T-helper 2 cell (primary cell): ENCODE data around the gene ANKRD35.
"Not testable (repeated sequence)": the region's sequence is repeated elsewhere in the genome, so short reads cannot be mapped to it uniquely, and the experiment has no call there.

Experiments used
- DNase-seq, 5 experiments: peaks; one replicate each; pipeline versions ENCODE4 v3.0.0 to v3.0.0-alpha.2; 2012 to 2022
- total RNA-seq, 2 donors: gene quantifications; one replicate each; lab custom pipeline; 2026; lab: John Stamatoyannopoulos, UW

ANKRD35 gene
- 0.20 to 0.62 reads per million in 2 donors for total RNA-seq

DNA sequence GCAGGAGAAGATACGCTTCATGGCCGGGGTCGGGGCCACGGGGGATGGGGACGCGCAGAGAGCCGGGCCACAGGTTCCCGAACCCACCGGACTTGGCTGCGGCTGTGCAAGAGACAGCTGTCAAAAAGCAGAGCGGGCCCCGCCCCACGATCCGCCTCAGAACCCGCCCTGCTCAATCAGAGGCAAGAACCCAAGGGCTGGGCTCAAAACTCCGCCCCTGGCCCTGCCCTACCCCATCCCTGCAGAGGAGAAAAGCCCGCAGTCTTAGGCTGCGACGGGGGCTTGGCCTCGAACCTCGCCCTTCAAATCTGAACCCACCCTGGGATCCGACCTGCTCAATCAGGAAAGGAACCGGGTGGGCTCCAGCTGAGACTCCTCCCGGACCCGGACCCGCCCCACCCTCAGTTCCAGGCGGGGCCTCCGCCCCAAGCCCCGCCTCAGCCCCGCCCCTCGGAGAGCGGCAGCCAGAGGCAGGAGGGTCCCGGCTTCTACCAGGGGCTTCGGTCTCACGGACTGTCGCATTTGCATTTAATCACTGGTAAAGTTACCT is at the start of gene ANKRD35:
Gene ANKRD35, minus strand, starts transcription at position 129 of the 550 bp plus-strand sequence. Its CDS starts 108 bp downstream, at position 21.
- DNase-seq = peak; percentile 72 to 86 (median 85)

DNA sequence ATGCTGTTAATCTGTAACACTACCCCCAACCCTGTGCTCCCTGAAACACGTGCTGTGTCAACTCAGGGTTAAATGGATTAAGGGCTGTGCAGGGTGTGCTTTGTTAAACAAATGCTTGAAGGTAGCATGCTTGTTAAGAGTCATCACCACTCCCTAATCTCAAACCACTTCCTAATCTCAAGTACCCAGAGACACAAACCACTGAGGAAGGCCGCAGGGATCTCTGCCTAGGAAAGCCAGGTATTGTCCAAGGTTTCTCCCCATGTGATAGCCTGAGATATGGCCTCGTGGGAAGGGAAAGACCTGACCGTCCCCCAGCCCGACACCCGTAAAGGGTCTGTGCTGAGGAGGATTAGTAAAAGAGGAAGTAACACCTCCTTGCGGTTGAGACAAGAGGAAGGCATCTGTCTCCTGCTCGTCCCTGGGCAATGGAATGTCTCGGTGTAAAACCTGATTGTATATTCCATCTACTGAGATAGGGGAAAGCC is 46.9 kb upstream of the ANKRD35 start:
- DNase-seq = peak in 2 of 5 experiments; percentile 58 to 62

- DNase-seq = peak in 1 of 5 experiments; percentile 33
These were observed 42.4 kb upstream of the ANKRD35 start for GRCh38 chr1:145927916-145928643.

- DNase-seq = peak; percentile 70 to 99 (median 90)
These were observed 41.6 kb upstream of the ANKRD35 start, which contains the start of gene RBM8A for GRCh38 chr1:145927063-145927886. RBM8A (minus strand) TSS chr1:145927484; CDS start chr1:145927426, 58 bp downstream.

DNA sequence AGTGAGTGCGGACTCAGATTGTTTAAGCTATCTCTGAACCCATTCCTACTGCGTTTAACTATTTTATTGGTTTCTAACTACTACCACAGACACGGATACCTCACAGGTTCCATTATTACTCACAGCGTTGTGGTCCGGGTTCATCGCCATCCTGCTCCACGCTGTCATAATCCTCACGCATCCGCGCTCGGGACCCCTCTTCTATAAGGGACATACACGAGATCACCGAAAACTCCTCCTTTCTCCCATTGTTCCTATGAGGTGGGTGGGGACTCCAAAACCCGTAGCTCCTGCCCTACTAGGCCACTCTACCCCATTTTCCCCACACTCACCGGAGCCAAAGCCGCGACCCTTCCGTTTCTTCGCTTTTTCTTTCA is 41.0 kb upstream of the ANKRD35 start:
- peak in 2 of 5 experiments; percentile 39 to 75 for DNase-seq

GRCh38 chr1:145922266-145922665 is 36.6 kb upstream of the ANKRD35 start:
- DNase-seq = no peak

DNA sequence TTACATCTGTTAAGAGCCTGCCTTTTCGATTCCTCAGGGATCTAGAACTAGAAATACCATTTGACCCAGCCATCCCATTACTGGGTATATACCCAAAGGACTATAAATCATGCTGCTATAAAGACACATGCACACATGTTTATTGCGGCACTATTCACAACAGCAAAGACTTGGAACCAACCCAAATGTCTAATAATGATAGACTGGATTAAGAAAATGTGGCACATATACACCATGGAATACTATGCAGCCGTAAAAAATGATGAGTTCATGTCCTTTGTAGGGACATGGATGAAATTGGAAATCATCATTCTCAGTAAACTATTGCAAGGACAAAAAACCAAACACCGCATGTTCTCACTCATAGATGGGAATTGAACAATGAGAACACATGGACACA is 34.6 kb upstream of the ANKRD35 start:
- DNase-seq = not testable (repeated sequence)

DNA sequence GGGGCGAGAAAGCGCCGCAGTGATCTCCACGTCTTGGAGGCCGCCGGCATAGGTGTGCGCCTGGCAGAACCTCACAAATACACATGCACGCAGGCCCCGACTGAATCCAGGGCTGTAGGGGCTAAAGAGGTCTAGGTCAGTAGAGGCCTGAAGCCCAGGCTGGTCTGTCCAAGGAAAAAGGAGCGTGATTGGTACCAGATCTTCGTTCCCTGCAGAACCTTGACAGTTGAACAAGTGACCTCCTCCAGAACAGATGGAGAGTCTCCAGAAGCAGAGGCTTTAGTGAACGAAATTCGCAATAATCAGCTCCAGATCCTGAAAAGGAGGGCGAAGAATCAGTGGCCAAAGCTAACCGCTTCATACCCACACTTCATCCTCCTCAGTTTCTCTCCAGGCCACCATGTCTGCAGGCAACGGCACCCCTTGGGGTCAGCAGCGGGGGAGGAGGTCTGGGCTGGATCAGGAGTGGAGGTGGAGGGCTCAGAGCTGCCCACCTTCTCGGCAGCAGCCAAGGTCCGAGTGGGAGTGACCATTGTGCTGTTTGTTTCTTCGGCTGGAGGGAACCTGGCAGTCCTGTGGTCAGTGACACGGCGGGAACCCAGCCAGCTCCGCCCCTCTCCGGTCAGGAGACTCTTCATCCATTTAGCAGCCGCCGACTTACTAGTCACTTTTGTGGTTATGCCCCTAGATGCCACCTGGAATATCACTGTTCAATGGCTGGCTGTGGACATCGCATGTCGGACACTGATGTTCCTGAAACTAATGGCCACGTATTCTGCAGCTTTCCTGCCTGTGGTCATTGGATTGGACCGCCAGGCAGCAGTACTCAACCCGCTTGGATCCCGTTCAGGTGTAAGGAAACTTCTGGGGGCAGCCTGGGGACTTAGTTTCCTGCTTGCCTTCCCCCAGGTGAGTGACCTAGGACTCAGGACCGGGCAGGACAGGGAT is 33.6 kb upstream of the ANKRD35 start:
- DNase-seq = no peak

GRCh38 chr1:145918144-145918991 is 32.7 kb upstream of the ANKRD35 start, which contains the start of gene PEX11B:
PEX11B (minus strand) TSS chr1:145918717; CDS start chr1:145918688, 29 bp downstream.
- peak; percentile 81 to 94 (median 88) for DNase-seq

GRCh38 chr1:145917595-145917994 is 31.9 kb upstream of the ANKRD35 start:
- DNase-seq = no peak

- DNase-seq = no peak
These were observed 31.1 kb upstream of the ANKRD35 start for GRCh38 chr1:145916745-145917144.

DNA sequence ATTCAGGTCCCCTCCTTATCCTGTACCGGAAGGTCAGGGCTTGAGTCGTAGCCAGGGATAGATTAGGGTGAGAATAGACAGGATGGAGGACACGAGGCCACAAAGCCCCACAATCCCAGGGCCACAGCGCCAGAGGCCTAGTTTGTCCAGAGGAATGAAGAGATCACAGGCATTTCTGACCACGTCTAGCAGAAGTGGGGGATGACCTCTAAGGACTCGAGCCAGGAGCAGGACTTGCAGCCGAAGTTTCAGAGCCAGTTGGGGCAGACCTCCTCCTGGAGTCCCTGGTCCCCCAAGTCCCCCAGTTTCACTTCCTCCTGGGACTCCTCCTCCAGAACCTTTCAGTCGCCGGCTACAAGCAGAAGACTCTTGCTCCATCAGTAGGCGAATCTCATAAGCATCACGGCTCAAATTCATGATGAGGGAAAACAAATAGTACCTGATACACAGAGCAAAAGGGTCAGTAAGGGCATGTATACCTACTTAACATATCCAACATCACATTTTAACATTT is 26.5 kb upstream of the ANKRD35 start:
- no peak for DNase-seq

DNA sequence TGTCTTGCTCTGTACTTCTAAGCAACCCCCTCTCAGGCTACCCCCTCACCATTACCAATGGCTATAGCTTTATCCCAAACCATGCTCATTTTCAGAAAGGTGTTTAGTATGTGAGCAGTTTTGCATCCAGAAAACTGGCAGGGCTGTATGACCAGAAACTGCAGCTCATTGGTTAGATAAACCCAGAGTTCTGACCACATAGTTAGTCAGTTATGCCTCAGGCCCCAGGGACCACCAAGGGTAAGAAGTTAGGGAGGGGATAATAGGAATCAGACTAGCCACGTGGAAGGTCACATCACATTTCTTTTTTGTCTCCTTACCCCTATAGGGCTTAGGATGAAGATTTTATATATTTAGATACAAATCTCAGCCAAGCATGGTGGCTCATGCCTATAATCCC is 23.0 kb upstream of the ANKRD35 start:
- DNase-seq = no peak

DNA sequence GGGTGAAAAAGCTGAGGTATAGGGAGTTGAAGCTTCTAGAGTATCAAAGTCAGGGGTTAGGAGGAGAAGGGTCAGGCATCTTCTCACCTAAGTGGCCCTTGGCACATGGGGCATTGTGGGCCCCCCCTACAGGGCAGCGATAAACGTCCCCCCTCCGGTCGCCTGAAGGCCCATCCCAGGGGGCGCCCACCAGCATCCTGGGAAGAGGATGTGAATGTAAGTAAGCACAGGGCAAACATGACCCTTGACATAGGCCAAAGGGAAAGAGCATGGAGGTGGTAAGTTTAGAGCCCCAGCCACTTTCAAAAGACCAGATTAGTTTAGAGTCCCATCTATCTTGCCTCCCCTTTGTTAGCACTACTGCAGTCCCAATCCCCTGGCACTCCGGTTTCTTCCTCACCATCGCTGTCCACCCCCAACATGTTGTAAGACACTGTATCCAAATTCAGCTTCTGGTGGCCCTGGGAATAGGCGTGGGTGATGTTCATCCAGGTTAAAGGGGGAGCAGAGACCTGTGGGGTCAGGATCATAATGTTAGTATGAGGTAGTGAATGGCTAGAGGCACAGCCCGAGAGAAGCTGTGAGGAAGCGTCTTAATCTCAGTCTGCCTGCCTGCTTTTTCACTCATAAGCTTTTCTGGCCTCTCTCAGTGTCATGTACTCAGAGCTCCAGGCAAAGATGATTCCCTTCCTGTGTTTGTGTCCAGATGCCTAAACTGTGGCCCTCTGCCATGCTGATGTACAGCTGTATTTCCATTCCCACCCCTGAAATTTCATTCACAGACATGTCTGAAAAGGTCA is 21.5 kb upstream of the ANKRD35 start:
- DNase-seq = no peak

DNA sequence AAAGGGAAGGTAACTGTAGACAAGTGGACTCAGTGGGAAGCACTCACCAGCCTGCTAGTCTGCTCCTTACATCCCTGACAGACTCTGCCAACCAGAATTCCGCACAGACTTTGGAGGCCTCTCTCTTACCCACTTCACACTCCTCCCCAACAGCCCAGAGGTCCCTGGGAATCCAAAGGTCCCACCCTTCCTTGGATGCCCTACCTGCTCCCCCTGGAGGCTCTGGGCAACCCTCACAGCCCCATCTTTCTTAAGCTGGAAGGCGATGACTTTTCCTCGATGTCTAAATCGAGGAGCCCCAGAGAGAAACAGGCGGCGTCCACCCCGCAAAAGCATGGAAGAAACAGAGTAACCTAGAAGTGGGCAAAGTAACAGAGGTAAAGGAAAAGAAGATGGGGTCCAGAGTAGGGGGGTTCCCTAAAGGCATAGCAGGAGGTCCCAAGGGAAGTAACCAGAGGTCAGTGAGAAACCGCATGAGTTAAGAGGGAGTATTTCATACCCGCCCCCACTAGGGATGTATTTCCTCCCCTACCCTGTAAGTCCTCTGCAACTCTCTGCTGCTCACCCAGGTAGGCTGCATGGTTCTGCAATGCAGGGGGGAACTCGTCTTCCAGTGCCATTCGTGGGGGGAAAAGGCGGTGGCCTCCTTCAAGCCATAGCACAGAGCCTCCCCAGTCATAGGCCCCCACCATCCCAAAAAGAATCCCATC is 15.8 kb upstream of the ANKRD35 start:
- DNase-seq = no peak

DNA sequence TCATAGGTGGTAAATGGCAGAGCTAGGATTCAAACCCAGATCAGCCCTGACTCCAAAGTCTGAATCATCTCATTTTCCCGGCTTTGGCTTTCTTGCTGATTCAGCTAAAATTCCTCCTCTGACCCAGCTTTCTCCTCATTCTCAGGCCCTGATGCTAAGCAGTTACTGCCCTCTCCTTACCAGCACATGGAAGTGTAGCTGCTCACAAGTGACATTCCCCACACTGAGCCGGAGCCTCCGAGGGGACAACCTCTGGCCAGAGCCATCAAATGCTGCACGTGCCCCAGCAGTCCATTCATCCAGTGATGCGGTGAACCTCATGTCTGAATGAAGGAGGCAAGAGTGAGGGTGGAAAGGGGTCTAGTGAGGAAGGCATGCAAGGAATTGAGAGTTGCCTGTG is 13.1 kb upstream of the ANKRD35 start:
- DNase-seq = no peak

DNA sequence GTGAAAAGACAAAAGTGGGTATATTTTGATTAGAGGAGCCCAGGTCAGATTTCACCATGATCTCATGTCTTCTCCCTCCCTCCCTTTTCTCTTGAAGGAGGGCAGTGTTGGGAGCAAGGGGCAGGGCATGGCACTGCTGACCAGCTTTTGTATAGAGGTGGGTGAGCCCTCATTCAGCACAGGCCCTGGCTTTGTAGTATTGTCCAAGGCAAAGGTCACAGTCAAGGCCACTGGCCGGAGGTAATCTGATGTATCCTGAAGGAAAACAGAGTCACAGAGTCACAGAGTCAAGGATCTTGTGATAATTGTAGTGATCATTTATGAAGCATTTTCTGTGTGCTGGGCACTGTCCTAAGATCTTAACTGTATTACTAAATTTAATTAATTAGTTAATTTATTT is 12.3 kb upstream of the ANKRD35 start:
- no peak for DNase-seq

GRCh38 chr1:145895471-145895870 is 9.8 kb upstream of the ANKRD35 start:
- DNase-seq = no peak
